Prostate gland (tissue), 2 donors: ENCODE results near the gene RSKR. TPM values are rescaled to one million over a fixed set of nuclear protein-coding genes. Genes with fewer than 3 reads are reported as not detected.

Experiments
- DNase-seq: peaks from one replicate; pipeline ENCODE4 v3.0.0-alpha.2; 2019; ENCODE audit warnings: low spot score
- H3K27ac ChIP-seq, 2 donors: fragments of 200-600 bp; sonication (generic); 2 replicates each; pipeline ENCODE4 v1.5.1; 2017 to 2019
- H3K27me3 ChIP-seq: fragments of 200-600 bp; sonication (generic); replicated peaks from 2 replicates; pipeline ENCODE4 v1.5.1; 2019; ENCODE audit not compliant: insufficient read depth
- H3K36me3 ChIP-seq, 2 donors: fragments of 200-600 bp; sonication (generic); 1 replicate in 1 of 2; 2 replicates in 1 of 2; pipeline versions ENCODE4 v1.5.1 to v1.8.1; 2017 to 2019
- H3K4me1 ChIP-seq: fragments of 200-600 bp; sonication (generic); replicated peaks from 2 replicates; pipeline ENCODE4 v1.5.1; 2019
- H3K4me3 ChIP-seq, 2 donors: fragments of 200-600 bp; sonication (generic); 2 replicates each; pipeline ENCODE4 v1.5.1; 2017 to 2019
- H3K9me3 ChIP-seq: fragments of 200-600 bp; sonication (generic); 2 replicates; pipeline ENCODE4 v1.5.1; 2017
- CTCF ChIP-seq, 4 experiments: fragments of 200-600 bp in 2 of 4; fragments of 450-650 bp in 2 of 4; sonication (generic) in 2 of 4; IDR thresholded peaks; 1 replicate in 3 of 4; 2 replicates in 1 of 4; pipeline ENCODE4 v1.5.1; 2016 to 2019; ENCODE audit warnings: antibody characterized with exemption in 4 of 4, mild to moderate bottlenecking in 2 of 4, moderate library complexity in 2 of 4
- POLR2A ChIP-seq: fragments of 450-650 bp; IDR thresholded peaks from one replicate; pipeline ENCODE4 v1.6.1; 2016; ENCODE audit warnings: antibody characterized with exemption, mild to moderate bottlenecking
- POLR2AphosphoS5 ChIP-seq: sonication (generic); formaldehyde crosslinking; IDR thresholded peaks from one replicate; pipeline ENCODE4 v1.6.1; 2017; ENCODE audit warnings: antibody characterized with exemption
- WGBS: methylation state at CpG from one replicate; pipeline ENCODE4 v1.1.5; 2018; 5-methylcytosine and 5-hydroxymethylcytosine counted together
- intact Hi-C: fragments of 100-400 bp; cut with DNase I; formaldehyde crosslinking; loops from one replicate; pipeline ENCODE4 v1.14.2; 2022
- total RNA-seq, 2 donors: library from RNA; depleted of rRNA; stranded (reverse); fragments of >200 nt; gene quantifications; one replicate each; pipeline ENCODE4 v1.1.0, GENCODE V29; 2016

The RSKR gene
- total RNA-seq, 2 donors from 2014 or later: 5.0 to 32.1 TPM

DNA sequence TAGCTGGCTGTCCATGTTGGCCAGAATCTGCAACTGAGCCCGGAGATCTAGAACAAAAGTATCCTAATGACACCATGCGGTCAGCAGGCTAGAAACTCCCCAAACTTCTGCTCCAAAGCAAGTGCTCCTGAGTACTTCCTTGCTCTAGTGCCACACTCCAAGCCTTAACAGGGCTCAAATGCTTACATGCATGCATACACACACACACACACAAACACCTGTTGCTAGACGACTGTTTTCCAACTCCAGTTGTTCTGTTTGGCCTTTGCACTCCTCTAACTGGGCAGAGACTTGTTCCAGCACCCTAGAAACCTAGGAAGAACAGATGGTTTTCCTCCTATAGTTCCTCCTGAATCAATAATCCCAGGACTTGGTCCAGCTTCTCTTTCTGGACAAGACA, 29.6 kb downstream of the RSKR start:
- no peaks in the 10 kb centered on the region for H3K27me3 ChIP-seq
- TF ChIP-seq POLR2AphosphoS5 (no peak), CTCF (IDR thresholded peaks at IDR 0.05) (no peak), POLR2A (no peak)
- intact Hi-C loops: no loop called here
- no peaks in the 10 kb centered on the region for H3K9me3 ChIP-seq
- H3K27ac ChIP-seq: no peak overlapping the region
- no peak for DNase-seq
- no peaks in the 10 kb centered on the region for H3K36me3 ChIP-seq
- H3K4me3 ChIP-seq: no peak overlapping the region
- 85% methylated on average over 3 of the region's 3 CpGs for WGBS
- H3K4me1 ChIP-seq: no peaks in the 10 kb centered on the region

- no peak overlapping the region for H3K4me3 ChIP-seq
- intact Hi-C loops: no loop called here
- no peaks in the 10 kb centered on the region for H3K27me3 ChIP-seq
- TF ChIP-seq POLR2AphosphoS5: no peak
- TF ChIP-seq CTCF (IDR thresholded peaks at IDR 0.05): no peak
- no peaks in the 10 kb centered on the region for H3K9me3 ChIP-seq
- no peak overlapping the region for H3K27ac ChIP-seq
- no peak for DNase-seq
- 98% methylated on average over 2 of the region's 2 CpGs for WGBS
- no peaks in the 10 kb centered on the region for H3K36me3 ChIP-seq
- no peaks in the 10 kb centered on the region for H3K4me1 ChIP-seq
Measured at GRCh38 chr17:28582513-28582912, 31.5 kb downstream of the RSKR start.

- H3K9me3 ChIP-seq: no peaks in the 10 kb centered on the region
- DNase-seq: no peak
- no peak overlapping the region for H3K4me3 ChIP-seq
- H3K27ac ChIP-seq: no peak overlapping the region
- no peaks in the 10 kb centered on the region for H3K27me3 ChIP-seq
- intact Hi-C loops: no loop called here
- 98% methylated on average over 3 of the region's 3 CpGs for WGBS
- TF ChIP-seq CTCF (IDR thresholded peaks at IDR 0.05) (no peak), POLR2AphosphoS5 (no peak), POLR2A (no peak)
- H3K4me1 ChIP-seq: no peaks in the 10 kb centered on the region
- H3K36me3 ChIP-seq: no peaks in the 10 kb centered on the region
Measured at GRCh38 chr17:28580959-28581358, 33.0 kb downstream of the RSKR start.

- intact Hi-C loops: no loop called here
- Histone ChIP-seq H3K36me3 (no peaks in the 10 kb centered on the region), H3K4me3 (no peak overlapping the region)
Measured at GRCh38 chr17:28579526-28579925, 34.5 kb downstream of the RSKR start.

More at GRCh38 chr17:28579526-28579925, 34.5 kb downstream of the RSKR start:
- H3K27me3 ChIP-seq: no peaks in the 10 kb centered on the region
- no peak for DNase-seq
- H3K27ac ChIP-seq: no peak overlapping the region
- TF ChIP-seq CTCF (IDR thresholded peaks at IDR 0.05) (no peak), POLR2A (no peak), POLR2AphosphoS5 (no peak)
- WGBS: 94% methylated on average over 4 of the region's 4 CpGs
- H3K9me3 ChIP-seq: no peaks in the 10 kb centered on the region
- H3K4me1 ChIP-seq: no peaks in the 10 kb centered on the region
